WI38 (cell line): ENCODE results near the gene JCAD.
A peak's percentile ranks its signal among the peaks of the same experiment; 100 is the strongest.
"Not testable (repeated sequence)": the region's sequence is repeated elsewhere in the genome, so short reads cannot be mapped to it uniquely, and the experiment has no call there.

ENCODE experiments used
- H3K4me3 ChIP-seq: 2 replicates; pipeline ENCODE4 v1.5.1; 2011; ENCODE audit warnings: low read depth, mild to moderate bottlenecking, control low read depth, low read length
- TF ChIP-seq, protein P1 (sequence below): IDR thresholded peaks from 2 replicates; pipeline ENCODE4 v1.5.1; 2012; ENCODE audit warnings: low read depth, mild to moderate bottlenecking, control low read depth, low read length

The JCAD gene

GRCh38 chr10:30059209-30060107, at the start of gene JCAD:
TSS of gene JCAD (minus strand) at chr10:30059586. CDS start at chr10:30047812, 11,774 bp downstream.
- TF ChIP-seq, protein P1, sequence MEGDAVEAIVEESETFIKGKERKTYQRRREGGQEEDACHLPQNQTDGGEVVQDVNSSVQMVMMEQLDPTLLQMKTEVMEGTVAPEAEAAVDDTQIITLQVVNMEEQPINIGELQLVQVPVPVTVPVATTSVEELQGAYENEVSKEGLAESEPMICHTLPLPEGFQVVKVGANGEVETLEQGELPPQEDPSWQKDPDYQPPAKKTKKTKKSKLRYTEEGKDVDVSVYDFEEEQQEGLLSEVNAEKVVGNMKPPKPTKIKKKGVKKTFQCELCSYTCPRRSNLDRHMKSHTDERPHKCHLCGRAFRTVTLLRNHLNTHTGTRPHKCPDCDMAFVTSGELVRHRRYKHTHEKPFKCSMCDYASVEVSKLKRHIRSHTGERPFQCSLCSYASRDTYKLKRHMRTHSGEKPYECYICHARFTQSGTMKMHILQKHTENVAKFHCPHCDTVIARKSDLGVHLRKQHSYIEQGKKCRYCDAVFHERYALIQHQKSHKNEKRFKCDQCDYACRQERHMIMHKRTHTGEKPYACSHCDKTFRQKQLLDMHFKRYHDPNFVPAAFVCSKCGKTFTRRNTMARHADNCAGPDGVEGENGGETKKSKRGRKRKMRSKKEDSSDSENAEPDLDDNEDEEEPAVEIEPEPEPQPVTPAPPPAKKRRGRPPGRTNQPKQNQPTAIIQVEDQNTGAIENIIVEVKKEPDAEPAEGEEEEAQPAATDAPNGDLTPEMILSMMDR, result no peak
- H3K4me3 ChIP-seq, result peak within 1 kb of the TSS; percentile 73

DNA sequence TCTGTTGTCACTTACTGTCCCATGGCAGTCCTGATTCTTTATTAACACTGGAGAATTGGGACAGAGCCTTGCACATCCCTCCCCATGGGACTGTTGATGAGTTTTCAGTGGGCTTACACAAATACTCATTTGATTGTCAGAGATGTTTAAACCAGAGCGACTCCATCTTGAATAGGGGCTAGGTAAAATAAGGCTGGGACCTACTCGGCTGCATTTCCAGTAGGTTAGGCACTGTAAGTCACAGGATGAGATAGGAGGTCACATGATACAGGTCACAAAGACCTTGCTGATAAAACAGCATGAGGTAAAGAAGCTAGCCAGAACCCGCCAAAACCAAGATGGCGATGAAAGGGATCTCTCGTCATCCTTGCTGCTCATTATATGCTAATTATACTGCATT, 47.6 kb upstream of the JCAD start:
- TF ChIP-seq, protein P1, result no peak
- no peak overlapping the region for H3K4me3 ChIP-seq

- TF ChIP-seq, protein P1, result no peak
- no peak overlapping the region for H3K4me3 ChIP-seq
These were observed 44.4 kb upstream of the JCAD start for GRCh38 chr10:30103595-30104320.

- H3K4me3 ChIP-seq, result not testable (repeated sequence)
These were observed 40.3 kb upstream of the JCAD start for GRCh38 chr10:30099706-30100105.

DNA sequence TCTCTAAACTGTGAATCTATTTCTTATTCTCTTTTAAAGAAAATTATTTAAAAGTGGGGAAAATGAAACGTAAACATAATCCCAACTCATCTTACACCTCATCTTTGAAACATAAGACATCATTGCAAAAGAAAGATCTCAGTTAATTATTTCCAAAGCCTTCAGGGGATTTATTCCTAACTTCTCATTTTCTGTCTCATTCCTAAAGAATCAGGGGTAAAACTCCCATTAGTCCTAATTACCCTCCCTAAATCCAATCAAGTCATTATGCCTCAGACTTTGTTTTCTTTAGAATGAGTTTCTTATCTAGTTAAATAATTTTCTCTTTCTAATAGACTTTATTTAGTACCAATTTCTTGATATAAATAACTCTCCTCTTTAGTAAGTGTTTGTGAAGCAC, 39.7 kb upstream of the JCAD start:
- no peak overlapping the region for H3K4me3 ChIP-seq
- TF ChIP-seq, protein P1, result no peak

DNA sequence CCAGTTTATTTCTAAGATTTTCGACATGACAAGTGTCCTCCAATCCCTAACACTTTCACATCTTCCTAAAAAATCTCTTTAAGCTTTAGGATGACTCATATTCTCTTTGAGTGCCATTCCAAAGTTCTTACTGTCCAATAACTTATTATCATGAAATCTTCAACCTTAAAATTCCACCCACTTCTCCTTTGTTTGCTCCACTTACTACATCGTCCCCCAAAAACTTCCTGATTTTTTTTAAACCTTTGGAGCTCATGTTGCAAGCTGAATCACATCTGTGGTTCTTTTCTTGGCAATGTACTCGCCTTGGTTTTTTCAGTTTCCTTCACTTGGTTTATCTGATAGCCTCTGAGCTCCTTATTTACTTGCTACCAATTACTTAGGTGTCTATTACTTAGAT, 39.2 kb upstream of the JCAD start:
- TF ChIP-seq, protein P1, result no peak

GRCh38 chr10:30096564-30096963, 37.2 kb upstream of the JCAD start:
- TF ChIP-seq, protein P1, result no peak

More for the DNA sequence above, 39.2 kb upstream of the JCAD start:
- H3K4me3 ChIP-seq, result no peak overlapping the region

More at GRCh38 chr10:30096564-30096963, 37.2 kb upstream of the JCAD start:
- no peak overlapping the region for H3K4me3 ChIP-seq
